Keratinocyte (primary cell): Measurements from ENCODE around the gene USP8. TPM values are rescaled to one million over a fixed set of nuclear protein-coding genes. Genes with fewer than 3 reads are reported as not detected.

Experiments
- DNase-seq: peaks from one replicate; pipeline ENCODE4 v3.0.0-alpha.2; 2011; ENCODE audit warnings: low read depth, missing footprints, low spot score
- FAIRE-seq: peaks from 2 replicates; lab custom pipeline; 2011; peaks lifted over from hg19 to GRCh38; lab: Jason Lieb, UNC
- H2AFZ ChIP-seq: 2 replicates; pipeline ENCODE4 v1.6.0; 2012; ENCODE audit warnings: low read length, control low read depth, inconsistent platforms; ENCODE audit not compliant: control insufficient read depth
- H3K27ac ChIP-seq: 2 replicates; pipeline ENCODE4 v1.5.1; 2011; ENCODE audit warnings: low read length; ENCODE audit not compliant: control insufficient read depth, insufficient read depth
- H3K27me3 ChIP-seq: 3 replicates; pipeline ENCODE4 v1.6.0; 2011; ENCODE audit warnings: low read length; ENCODE audit not compliant: control insufficient read depth, insufficient read depth; ENCODE audit errors: extremely low read depth
- H3K36me3 ChIP-seq, 2 experiments: 2 replicates in 1 of 2; 3 replicates in 1 of 2; pipeline ENCODE4 v1.5.1; 2011; ENCODE audit warnings: low read length in 2 of 2, mild to moderate bottlenecking in 1 of 2; ENCODE audit not compliant: control insufficient read depth in 2 of 2, insufficient read depth in 2 of 2; ENCODE audit errors: extremely low read depth in 1 of 2
- H3K4me1 ChIP-seq: 3 replicates; pipeline ENCODE4 v1.5.1; 2011; ENCODE audit warnings: low read length; ENCODE audit not compliant: control insufficient read depth, insufficient read depth; ENCODE audit errors: extremely low read depth
- H3K4me2 ChIP-seq: 3 replicates; pipeline ENCODE4 v1.6.0; 2011; ENCODE audit warnings: low read depth, low read length; ENCODE audit not compliant: control insufficient read depth, insufficient read depth; ENCODE audit errors: extremely low read depth
- H3K4me3 ChIP-seq, 3 experiments: fragments of 200-600 bp in 1 of 3; sonication (generic) in 1 of 3; 2 replicates in 2 of 3; 3 replicates in 1 of 3; pipeline ENCODE4 v1.5.1; 2011 to 2016; ENCODE audit warnings: low read length in 3 of 3, mild to moderate bottlenecking in 3 of 3, control low read depth in 2 of 3, inconsistent platforms in 1 of 3, low read depth in 1 of 3, mixed read lengths in 1 of 3, mixed run types in 1 of 3, moderate library complexity in 1 of 3; ENCODE audit not compliant: control insufficient read depth in 2 of 3, insufficient read depth in 2 of 3; ENCODE audit errors: extremely low read depth in 1 of 3
- H3K79me2 ChIP-seq: 2 replicates; pipeline ENCODE4 v1.6.0; 2012; ENCODE audit warnings: low read length; ENCODE audit not compliant: control insufficient read depth, insufficient read depth
- H3K9ac ChIP-seq: 3 replicates; pipeline ENCODE4 v1.6.0; 2011; ENCODE audit warnings: low read length; ENCODE audit not compliant: control insufficient read depth, insufficient read depth; ENCODE audit errors: extremely low read depth
- H3K9me1 ChIP-seq: 3 replicates; pipeline ENCODE4 v1.6.0; 2011; ENCODE audit warnings: low read length; ENCODE audit not compliant: control insufficient read depth, insufficient read depth; ENCODE audit errors: extremely low read depth
- H3K9me3 ChIP-seq: 2 replicates; pipeline ENCODE4 v1.5.1; 2012; ENCODE audit warnings: low read depth, low read length; ENCODE audit not compliant: control insufficient read depth
- H4K20me1 ChIP-seq: 3 replicates; pipeline ENCODE4 v1.6.0; 2011; ENCODE audit warnings: low read length; ENCODE audit not compliant: control insufficient read depth, insufficient read depth; ENCODE audit errors: extremely low read depth
- EZH2 ChIP-seq: IDR thresholded peaks from one replicate; pipeline ENCODE4 v1.6.1; 2012; ENCODE audit warnings: inconsistent platforms, mild to moderate bottlenecking, low read length, moderate library complexity
- dilution Hi-C: fragments of 300-500 bp; cut with MboI; formaldehyde crosslinking; loops from one replicate; pipeline ENCODE4 v1.7.0; 2020; ENCODE audit warnings: low sequenced_read_pairs; ENCODE audit not compliant: extremely low pct_ligation_motif_present
- polyA plus RNA-seq, 5 experiments: library from polyadenylated mRNA; depleted of rRNA in 3 of 5; stranded (reverse) in 3 of 5; stranded (forward) in 1 of 5; unstranded in 1 of 5; fragments of >200 nt; gene quantifications; 1 replicate in 1 of 5; 2 replicates in 3 of 5; 3 replicates in 1 of 5; pipeline versions ENCODE4 v1.2.1 to v1.2.3, GENCODE V29; 2011 to 2012; ENCODE audit warnings: missing spikeins in 2 of 5, low read depth in 1 of 5, low replicate concordance in 1 of 5
- TF ChIP-seq, protein P1 (sequence below), 3 experiments: IDR thresholded peaks in 1 of 3; conservative IDR thresholded peaks in 1 of 3; optimal IDR thresholded peaks in 1 of 3; 2 replicates in 2 of 3; 3 replicates in 1 of 3; pipeline versions ENCODE3 to v1.5.1; 2011; ENCODE audit warnings: low read length in 3 of 3, mild to moderate bottlenecking in 3 of 3, moderate library complexity in 2 of 3, control low read depth in 1 of 3, inconsistent platforms in 1 of 3; ENCODE audit not compliant: insufficient read depth in 2 of 3; ENCODE audit errors: extremely low read depth in 1 of 3

The USP8 gene
- polyA plus RNA-seq, 1 donor (not counting 4 experiments of a cell fraction or from before 2014, with no cell fraction given), result 47.4 TPM

GRCh38 chr15:50440932-50441331 lies 16.7 kb downstream of the USP8 start:
- Histone ChIP-seq H3K36me3 (peaks cover 2 to 6% of the 10 kb centered on the region in 2 experiments), H4K20me1 (no peaks in the 10 kb centered on the region), H3K27ac (no peak overlapping the region), H3K27me3 (no peaks in the 10 kb centered on the region), H3K9me1 (no peaks in the 10 kb centered on the region), H3K4me3 (no peak overlapping the region), H2AFZ (no peak overlapping the region), H3K4me1 (no peaks in the 10 kb centered on the region), H3K9ac (no peak overlapping the region), H3K9me3 (no peaks in the 10 kb centered on the region), H3K4me2 (no peak overlapping the region), H3K79me2 (peaks cover 31% of the 10 kb centered on the region)
- TF ChIP-seq, protein P1, sequence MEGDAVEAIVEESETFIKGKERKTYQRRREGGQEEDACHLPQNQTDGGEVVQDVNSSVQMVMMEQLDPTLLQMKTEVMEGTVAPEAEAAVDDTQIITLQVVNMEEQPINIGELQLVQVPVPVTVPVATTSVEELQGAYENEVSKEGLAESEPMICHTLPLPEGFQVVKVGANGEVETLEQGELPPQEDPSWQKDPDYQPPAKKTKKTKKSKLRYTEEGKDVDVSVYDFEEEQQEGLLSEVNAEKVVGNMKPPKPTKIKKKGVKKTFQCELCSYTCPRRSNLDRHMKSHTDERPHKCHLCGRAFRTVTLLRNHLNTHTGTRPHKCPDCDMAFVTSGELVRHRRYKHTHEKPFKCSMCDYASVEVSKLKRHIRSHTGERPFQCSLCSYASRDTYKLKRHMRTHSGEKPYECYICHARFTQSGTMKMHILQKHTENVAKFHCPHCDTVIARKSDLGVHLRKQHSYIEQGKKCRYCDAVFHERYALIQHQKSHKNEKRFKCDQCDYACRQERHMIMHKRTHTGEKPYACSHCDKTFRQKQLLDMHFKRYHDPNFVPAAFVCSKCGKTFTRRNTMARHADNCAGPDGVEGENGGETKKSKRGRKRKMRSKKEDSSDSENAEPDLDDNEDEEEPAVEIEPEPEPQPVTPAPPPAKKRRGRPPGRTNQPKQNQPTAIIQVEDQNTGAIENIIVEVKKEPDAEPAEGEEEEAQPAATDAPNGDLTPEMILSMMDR (optimal IDR thresholded peaks at IDR 0.05 in 1 of 3, IDR thresholded peaks at IDR 0.05 in 1 of 3, conservative IDR thresholded peaks at IDR 0.05 in 1 of 3; ENCODE audit: extremely low read depth in 1 of 3, insufficient read depth in 2 of 3, low read length in 3 of 3), result no peak
- no peak for TF ChIP-seq EZH2
- dilution Hi-C loops, result no loop called here
- FAIRE-seq (no peak), DNase-seq (no peak)

DNA sequence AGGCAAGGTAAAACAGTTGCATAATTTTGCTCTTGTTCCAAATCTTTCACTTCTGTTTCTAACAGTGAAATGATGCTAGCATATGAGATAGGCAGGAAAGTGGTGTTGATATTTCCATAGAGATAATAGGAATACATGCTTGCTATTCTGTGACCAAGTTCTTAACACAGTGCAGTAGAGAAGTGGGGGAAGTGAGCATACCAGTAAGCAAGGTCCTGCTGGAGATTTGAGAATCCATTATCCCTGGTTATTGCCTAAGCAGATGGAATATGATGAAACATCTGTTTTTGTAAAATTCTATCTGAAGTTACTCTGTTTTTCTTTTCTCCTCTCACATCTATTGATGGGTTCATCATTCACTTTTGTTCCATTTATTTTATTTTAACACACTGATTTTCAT lies 28.7 kb downstream of the USP8 start:
- H3K4me3 ChIP-seq, result no peak overlapping the region
- FAIRE-seq (no peak), DNase-seq (no peak)
- no peak overlapping the region for H3K4me2 ChIP-seq
- TF ChIP-seq EZH2, result no peak
- H3K9me1 ChIP-seq, result no peaks in the 10 kb centered on the region
- H4K20me1 ChIP-seq, result no peaks in the 10 kb centered on the region
- H3K27ac ChIP-seq, result no peak overlapping the region
- H3K9ac ChIP-seq, result no peak overlapping the region
- H3K27me3 ChIP-seq, result no peaks in the 10 kb centered on the region
- H3K79me2 ChIP-seq, result no peaks in the 10 kb centered on the region
- dilution Hi-C loops, result no loop called here
- no peak overlapping the region for H2AFZ ChIP-seq
- no peaks in the 10 kb centered on the region for H3K9me3 ChIP-seq
- H3K36me3 ChIP-seq, result peaks cover 0 to 8% of the 10 kb centered on the region in 2 experiments
- H3K4me1 ChIP-seq, result no peaks in the 10 kb centered on the region
